MM.1S (cell line): ENCODE measurements around the gene HPCAL1.

Experiments
- DNase-seq: peaks from one replicate; pipeline ENCODE4 v3.0.0-alpha.2; 2015
- H2AFZ ChIP-seq: fragments of 300-600 bp; sonication (generic); 2 replicates; pipeline ENCODE4 v1.6.0; 2016; ENCODE audit warnings: antibody characterized with exemption, low read length
- H3F3A ChIP-seq: fragments of 300-600 bp; sonication (generic); 2 replicates; pipeline ENCODE4 v1.6.1; 2016; ENCODE audit warnings: mild to moderate bottlenecking, antibody characterized with exemption, low read length, moderate library complexity, mixed read lengths; ENCODE audit not compliant: insufficient read depth
- H3K27ac ChIP-seq: fragments of 300-600 bp; sonication (generic); 2 replicates; pipeline ENCODE4 v1.5.1; 2016; ENCODE audit warnings: mild to moderate bottlenecking, low read length
- H3K27me3 ChIP-seq: fragments of 300-600 bp; sonication (generic); replicated peaks from 2 replicates; pipeline ENCODE4 v1.6.0; 2016; ENCODE audit warnings: low read length; ENCODE audit not compliant: insufficient read depth
- H3K36me3 ChIP-seq: fragments of 300-600 bp; sonication (generic); replicated peaks from 2 replicates; pipeline ENCODE4 v1.6.1; 2016; ENCODE audit warnings: mild to moderate bottlenecking, low read length, mixed read lengths; ENCODE audit not compliant: insufficient read depth
- H3K4me1 ChIP-seq: fragments of 300-600 bp; sonication (generic); 2 replicates; pipeline ENCODE4 v1.6.1; 2016; ENCODE audit warnings: low read length, mixed read lengths
- H3K4me2 ChIP-seq: fragments of 300-600 bp; sonication (generic); 2 replicates; pipeline ENCODE4 v1.6.0; 2016; ENCODE audit warnings: low read depth, low read length
- H3K4me3 ChIP-seq: fragments of 300-600 bp; sonication (generic); 2 replicates; pipeline ENCODE4 v1.5.1; 2016; ENCODE audit warnings: low read length, mixed read lengths
- H3K79me2 ChIP-seq: fragments of 300-600 bp; sonication (generic); 2 replicates; pipeline ENCODE4 v1.6.1; 2016; ENCODE audit warnings: mixed run types, low read length, mixed read lengths
- H3K9ac ChIP-seq: fragments of 300-600 bp; sonication (generic); 2 replicates; pipeline ENCODE4 v1.6.1; 2016; ENCODE audit warnings: low read length, mixed read lengths
- H3K9me2 ChIP-seq: fragments of 300-600 bp; sonication (generic); replicated peaks from 2 replicates; pipeline ENCODE4 v1.6.1; 2016; ENCODE audit warnings: mild to moderate bottlenecking, low read length, mixed read lengths; ENCODE audit not compliant: insufficient read depth
- H3K9me3 ChIP-seq: fragments of 300-600 bp; sonication (generic); replicated peaks from 2 replicates; pipeline ENCODE4 v1.6.1; 2016; ENCODE audit warnings: mild to moderate bottlenecking, low read length, mixed read lengths; ENCODE audit not compliant: insufficient read depth
- H4K20me1 ChIP-seq: fragments of 300-600 bp; sonication (generic); 2 replicates; pipeline ENCODE4 v1.6.1; 2016; ENCODE audit warnings: mild to moderate bottlenecking, low read length, moderate library complexity, mixed read lengths; ENCODE audit not compliant: insufficient read depth
- CTCF ChIP-seq: fragments of 300-600 bp; sonication (generic); IDR thresholded peaks from 2 replicates; pipeline ENCODE4 v1.5.1; 2016; ENCODE audit warnings: antibody characterized with exemption, low read length, mixed read lengths
- EZH2 ChIP-seq: fragments of 300-600 bp; sonication (generic); optimal IDR thresholded peaks from 2 replicates; pipeline ENCODE3; 2017; ENCODE audit warnings: low read depth, mild to moderate bottlenecking, antibody characterized with exemption, low read length, mixed read lengths
- EZH2phosphoT487 ChIP-seq: fragments of 300-600 bp; sonication (generic); IDR thresholded peaks from 2 replicates; pipeline ENCODE4 v1.6.1; 2018; ENCODE audit warnings: antibody characterized with exemption, low read length

HPCAL1 gene

GRCh38 chr2:10332402-10333246, 29.9 kb downstream of the HPCAL1 start:
- Histone ChIP-seq H3K27ac (no peak overlapping the region), H3K9me3 (no peaks in the 10 kb centered on the region), H4K20me1 (no peaks in the 10 kb centered on the region; the same call in 1 of the 2 replicates), H3K4me3 (no peak overlapping the region), H3K79me2 (peaks cover 99% of the 10 kb centered on the region), H3K4me2 (no peak overlapping the region), H3K36me3 (no peaks in the 10 kb centered on the region), H3K27me3 (no peaks in the 10 kb centered on the region), H3K9me2 (no peaks in the 10 kb centered on the region), H2AFZ (no peak overlapping the region), H3F3A (no peaks in the 10 kb centered on the region), H3K9ac (no peak overlapping the region), H3K4me1 (0 out of 2 replicates have a peak, but pooled peaks cover 3% of the 10 kb centered on the region)
- no peak for TF ChIP-seq EZH2
- TF ChIP-seq CTCF = no peak
- DNase-seq = no peak

GRCh38 chr2:10333247-10333613, 30.5 kb downstream of the HPCAL1 start:
- H3K4me3 ChIP-seq = no peak overlapping the region
- H3K27ac ChIP-seq = no peak overlapping the region
- H3K27me3 ChIP-seq = no peaks in the 10 kb centered on the region
- H3K4me2 ChIP-seq = no peak overlapping the region
- H4K20me1 ChIP-seq = no peaks in the 10 kb centered on the region; the same call in 1 of the 2 replicates
- 0 out of 2 replicates have a peak, but pooled peaks cover under 1% of the 10 kb centered on the region for H3K4me1 ChIP-seq
- H3K79me2 ChIP-seq = peaks cover 99% of the 10 kb centered on the region
- no peak overlapping the region for H2AFZ ChIP-seq
- DNase-seq = no peak
- H3K9me2 ChIP-seq = no peaks in the 10 kb centered on the region
- TF ChIP-seq EZH2phosphoT487 = no peak
- TF ChIP-seq EZH2 = no peak
- TF ChIP-seq CTCF = no peak
- no peaks in the 10 kb centered on the region for H3F3A ChIP-seq
- no peaks in the 10 kb centered on the region for H3K36me3 ChIP-seq
- no peak overlapping the region for H3K9ac ChIP-seq
- H3K9me3 ChIP-seq = no peaks in the 10 kb centered on the region

GRCh38 chr2:10333966-10334365, 31.3 kb downstream of the HPCAL1 start:
- Histone ChIP-seq H3K27me3 (no peaks in the 10 kb centered on the region), H3K4me1 (no peaks in the 10 kb centered on the region), H3K4me2 (no peak overlapping the region), H3K9me3 (no peaks in the 10 kb centered on the region), H3K9me2 (no peaks in the 10 kb centered on the region), H3K79me2 (peaks cover 99% of the 10 kb centered on the region), H2AFZ (no peak overlapping the region), H3K27ac (no peak overlapping the region), H3F3A (no peaks in the 10 kb centered on the region), H4K20me1 (no peaks in the 10 kb centered on the region; the same call in 1 of the 2 replicates), H3K36me3 (no peaks in the 10 kb centered on the region), H3K9ac (no peak overlapping the region), H3K4me3 (no peak overlapping the region)
- no peak for DNase-seq
- TF ChIP-seq CTCF (no peak), EZH2phosphoT487 (no peak), EZH2 (no peak)
